COLO668 (cell line): ENCODE results near the gene MYLK3.
A peak's percentile ranks its signal among the peaks of the same experiment; 100 is the strongest.

Experiments
- DNase-seq: peaks from one replicate; lab custom pipeline; 2025; ENCODE audit not compliant: unreplicated experiment; lab: John Stamatoyannopoulos, UW

The MYLK3 gene

DNA sequence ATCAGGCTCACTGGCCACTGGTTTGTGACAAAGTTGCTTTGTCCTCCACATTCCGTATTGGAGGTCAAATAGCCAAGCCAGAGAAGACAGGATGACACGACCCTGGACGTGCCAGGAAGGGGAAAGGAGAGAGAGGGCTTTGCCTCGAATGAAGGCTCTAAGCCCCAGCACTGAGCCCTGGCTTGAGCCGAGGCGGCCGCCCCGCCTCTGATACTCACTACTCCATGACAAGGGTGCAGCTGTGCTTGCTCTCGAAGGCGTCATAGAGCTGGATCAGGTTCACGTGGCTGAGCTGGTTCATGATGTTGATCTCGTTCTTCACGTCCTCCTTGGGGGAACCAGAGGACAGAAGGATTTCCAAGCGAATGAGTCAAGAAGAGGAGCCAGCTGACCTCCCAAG lies 19.3 kb downstream of the MYLK3 start:
- DNase-seq, result no peak

DNA sequence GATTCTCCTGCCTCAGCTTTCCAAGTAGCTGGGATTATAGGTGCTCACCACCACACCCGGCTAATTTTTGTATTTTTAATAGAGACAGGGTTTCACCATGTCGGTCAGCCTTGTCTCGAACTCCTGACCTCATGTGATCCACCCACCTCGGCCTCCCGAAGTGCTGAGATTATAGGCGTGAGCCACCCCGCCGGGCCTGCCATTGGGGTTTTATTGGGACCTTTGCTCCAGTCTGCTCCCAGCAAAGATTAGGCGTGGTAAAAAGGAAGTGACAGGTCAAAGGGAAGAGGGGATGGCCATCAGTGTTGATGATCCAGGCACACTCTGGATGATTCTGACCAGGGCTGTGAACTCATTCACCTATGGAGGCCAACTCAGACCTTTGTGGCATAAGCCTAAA lies 20.5 kb downstream of the MYLK3 start:
- no peak for DNase-seq

DNA sequence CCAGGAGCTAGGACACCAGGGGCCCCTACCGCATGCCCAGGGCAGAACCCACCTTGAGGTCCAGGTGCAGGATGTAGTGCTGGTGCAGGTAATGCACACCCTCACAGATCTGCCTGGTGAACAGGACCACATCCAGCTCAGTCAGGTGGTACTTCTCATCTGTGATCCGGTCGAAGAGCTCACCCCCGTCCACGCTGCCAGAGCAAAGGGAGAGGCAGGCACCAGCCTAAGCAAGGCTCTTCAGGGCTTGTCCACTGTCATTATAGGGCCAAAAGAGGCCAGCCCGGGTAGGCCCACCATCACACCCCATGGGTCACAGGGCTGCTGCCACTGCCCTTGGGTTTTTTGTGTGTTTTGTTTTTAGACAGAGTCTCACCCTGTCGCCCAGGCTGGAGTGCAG lies 21.0 kb downstream of the MYLK3 start:
- no peak for DNase-seq

DNA sequence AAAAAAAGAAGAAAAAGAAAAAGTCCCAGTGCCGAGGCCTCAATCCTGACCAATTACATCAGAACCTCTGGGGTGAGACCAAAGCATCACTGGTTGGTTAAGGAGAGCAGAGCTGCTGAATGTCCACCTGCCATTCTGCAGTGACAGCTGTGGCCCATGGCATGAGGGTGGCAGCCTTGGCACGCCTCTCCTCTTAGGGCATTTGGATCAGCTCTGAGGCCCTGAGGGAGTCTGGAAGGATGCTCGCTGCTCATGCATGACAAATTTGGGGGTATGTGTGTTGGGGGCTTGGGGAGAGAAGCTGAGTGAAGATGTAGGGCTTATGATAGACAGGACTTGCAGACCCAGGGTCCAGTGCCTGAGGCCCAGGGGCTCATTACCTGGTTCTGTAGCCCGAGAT lies 26.3 kb downstream of the MYLK3 start:
- DNase-seq, result no peak

DNA sequence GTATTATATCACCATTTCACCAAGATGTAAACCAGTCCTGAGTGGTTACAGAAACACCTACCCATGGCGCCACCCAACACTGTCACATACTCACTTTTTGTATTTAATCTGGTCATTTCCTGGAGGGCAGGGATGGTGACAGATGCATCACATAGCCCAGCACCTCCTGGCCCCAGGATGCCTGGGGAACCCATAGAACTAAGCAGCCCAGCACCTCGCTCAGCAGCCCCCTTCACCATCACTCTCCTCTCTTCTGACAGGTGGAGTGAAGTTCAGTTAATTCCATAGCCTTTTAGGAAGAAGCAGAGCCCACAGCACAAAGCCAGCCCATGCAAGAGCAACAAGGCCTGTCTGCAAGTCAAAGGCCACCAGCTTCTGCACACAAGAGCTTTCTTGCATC lies 27.5 kb downstream of the MYLK3 start:
- DNase-seq, result no peak

DNA sequence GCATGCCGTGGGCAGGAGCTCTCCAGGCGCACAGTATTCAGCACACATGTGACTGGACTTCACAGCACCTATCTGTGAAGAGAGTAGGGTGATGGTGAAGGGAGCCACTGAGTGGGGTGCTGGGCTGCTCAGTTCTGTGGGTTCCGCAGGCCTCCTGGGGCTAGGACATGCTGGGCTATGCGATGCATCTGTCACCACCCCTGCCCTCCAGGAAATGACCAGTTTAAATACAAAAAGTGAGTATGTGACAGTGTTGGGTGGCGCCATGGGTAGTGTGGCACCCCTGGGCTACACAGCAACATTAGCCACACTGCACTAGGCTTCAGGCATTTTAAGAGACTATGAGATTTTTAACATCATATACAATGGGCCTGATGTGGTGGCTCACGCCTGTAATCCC lies 28.6 kb downstream of the MYLK3 start:
- no peak for DNase-seq

DNA sequence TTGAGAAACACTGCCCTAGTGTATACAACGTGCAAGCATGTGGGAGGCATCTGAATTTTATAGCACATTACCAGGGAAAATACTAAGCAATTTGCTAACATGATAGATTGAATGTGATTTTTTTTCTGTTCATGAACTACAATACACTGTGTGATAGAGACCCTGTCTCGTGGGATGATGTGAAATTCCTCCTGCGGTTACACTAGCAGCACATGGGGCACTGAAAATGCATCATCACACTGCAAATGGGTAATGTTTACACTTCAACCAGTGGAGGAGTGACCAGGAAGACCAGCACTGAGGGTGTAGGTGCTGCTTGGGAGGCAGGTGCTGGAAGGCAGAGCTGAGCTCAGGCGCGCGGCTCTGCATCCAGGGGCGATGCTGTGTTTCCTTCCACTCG lies 29.9 kb downstream of the MYLK3 start:
- DNase-seq, result peak; percentile 42

DNA sequence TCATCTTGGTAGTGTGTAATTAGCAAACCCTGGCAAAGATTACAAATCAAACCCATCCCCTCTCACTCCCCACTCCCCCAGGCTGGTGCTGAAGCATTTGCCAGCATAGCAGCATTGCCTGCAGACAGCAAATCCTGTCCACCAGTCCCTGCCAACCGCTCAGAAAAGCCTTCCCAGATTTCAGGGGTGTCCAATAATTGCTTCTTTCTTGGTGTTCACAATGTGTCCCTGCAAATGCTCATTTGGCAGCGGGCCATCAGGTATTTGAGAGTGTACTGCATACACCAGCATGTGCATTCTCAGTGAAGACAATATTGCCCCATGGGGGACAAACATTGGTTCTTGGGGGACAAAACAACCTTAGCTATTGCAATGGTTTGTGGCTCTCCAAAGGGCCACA lies 30.5 kb downstream of the MYLK3 start:
- no peak for DNase-seq

DNA sequence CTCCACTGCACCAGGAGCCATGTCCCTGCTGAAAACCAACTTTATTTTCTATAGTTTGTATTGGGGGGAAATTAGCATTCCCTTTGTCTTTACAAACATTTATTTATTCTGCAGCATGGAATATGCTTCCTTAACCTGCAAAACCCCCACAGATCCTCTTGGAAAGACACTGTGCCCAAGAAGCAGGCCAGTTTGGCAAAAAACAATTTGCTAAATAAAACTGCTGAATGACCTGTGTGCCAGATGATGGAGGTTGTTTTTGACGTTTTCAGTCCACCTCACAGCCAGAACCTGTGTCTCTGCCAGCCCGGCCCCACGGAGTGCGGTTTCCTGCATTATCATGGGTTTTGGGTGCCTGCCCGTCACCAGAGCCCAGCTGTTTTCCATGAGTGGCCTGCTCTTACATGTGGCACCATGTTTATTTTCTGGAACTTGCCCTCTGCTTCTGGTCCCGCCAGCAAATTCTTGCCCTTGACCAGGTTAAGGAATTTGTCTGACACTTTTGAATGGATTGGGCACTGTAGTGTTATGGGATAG lies 32.3 kb downstream of the MYLK3 start:
- DNase-seq, result no peak

DNA sequence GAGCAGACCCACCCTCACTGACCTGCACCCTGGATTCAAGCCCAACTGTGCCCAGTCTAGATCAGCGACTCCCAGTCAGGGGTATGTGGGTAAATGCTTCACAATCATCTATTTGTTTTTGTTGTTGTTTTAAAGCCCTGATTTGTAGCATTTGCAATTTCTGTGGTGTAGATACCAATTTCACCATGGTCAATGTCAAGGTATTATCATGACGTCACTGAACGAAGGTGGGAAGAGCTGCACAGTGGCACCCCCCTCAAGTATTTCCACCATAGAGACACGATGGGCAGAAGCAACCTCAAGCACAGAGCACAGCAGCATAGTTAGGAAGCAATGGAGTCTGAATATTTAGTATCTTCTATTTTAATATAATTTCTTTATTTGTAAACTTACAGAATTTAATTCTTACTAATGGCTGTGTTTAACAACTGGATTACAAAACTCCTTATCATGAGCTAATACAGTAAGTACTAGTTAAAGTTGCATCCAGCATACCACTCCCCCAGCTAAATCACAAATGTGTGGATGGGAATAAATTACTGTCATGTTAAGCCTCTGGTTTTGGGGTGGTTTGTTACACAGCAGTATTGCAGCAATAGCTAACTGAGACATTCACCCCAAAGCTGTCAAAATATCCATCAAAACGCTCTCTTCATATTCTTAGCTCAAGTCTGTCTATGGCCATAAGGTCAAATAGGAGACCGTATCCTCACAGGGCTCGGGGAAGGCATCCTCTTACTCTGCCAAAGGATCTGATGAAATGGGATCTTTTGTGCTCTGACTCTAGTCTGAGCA lies 33.1 kb downstream of the MYLK3 start:
- DNase-seq, result no peak

DNA sequence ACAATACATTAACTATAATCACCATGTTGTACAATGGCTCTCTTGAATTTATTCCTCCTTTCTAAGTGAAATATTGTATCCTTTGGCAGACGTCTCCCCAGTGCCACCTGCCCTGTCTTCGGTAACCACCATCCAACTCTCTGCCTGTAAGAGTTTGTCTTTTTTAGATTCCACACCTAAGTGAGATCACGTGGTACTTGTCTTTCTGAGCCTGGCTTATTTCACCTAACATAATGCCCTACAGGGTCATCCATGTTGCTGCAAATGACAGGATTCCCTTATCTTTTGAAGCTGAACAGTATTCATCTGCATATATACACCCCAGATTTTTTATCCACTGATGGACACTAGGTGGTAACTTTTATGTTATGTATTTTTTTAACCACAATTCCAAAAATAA lies 34.5 kb downstream of the MYLK3 start:
- DNase-seq, result no peak

DNA sequence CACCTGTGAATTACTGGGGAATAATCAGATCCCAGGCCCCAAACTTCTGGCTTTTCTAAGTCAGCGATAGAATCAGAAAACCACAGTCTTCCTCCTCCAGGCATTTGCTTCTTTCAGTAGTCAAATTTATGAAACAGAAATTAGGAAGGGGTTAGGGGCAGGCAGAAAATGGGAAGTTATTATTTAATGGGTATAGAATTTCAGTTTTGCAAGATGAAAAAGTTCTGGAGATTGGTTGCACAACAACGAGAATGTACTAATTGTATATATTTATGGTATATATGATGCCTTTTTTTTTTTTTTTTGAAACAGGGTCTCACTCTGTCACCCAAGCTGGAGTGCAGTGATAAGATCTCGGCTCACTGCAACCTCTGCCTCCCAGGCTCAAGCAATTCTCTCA lies 35.2 kb downstream of the MYLK3 start:
- no peak for DNase-seq

DNA sequence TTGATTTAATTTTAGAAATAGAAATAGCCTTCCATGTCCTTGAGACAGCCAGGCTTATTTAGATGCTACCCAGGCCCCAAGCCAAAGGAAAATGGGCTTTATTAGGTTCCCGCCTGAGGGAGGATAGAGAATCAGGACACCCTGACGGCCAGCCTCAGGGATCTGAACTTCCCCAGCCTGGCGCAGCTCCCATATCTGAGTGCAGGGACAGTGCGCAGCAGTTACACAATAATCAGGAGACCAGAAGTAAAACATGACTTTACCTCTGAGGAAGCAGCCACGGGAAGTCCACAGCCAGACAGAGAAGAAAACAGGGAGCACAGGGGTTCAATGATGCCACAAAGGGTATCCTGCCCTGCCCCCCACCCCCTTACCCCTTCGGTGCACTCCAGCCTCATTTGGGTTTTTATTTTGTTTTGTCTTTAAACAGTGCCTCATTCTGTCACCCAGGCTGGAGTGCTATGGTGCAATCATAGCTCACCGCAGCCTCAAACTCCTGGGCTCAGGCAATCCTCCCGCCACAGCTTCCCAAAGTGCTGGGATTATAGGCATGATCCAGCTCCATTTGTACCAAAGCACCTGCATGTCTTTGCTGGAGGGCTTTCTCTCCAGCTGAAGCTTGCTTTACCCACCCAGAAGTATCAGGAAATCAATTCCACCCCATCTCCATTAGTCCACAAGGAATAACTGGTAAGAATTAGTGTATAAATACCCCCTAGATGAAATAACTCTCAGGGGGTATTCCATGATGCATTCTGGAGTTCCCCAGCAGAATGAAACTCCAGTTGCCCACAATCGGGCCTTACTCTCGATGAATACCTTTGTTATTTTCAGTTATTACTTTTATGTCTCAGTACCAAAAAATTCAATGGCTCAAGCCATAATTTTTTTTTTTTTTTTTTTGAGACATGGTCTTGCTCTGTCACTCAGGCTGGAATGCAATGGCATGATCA lies 36.8 kb downstream of the MYLK3 start:
- DNase-seq, result no peak

DNA sequence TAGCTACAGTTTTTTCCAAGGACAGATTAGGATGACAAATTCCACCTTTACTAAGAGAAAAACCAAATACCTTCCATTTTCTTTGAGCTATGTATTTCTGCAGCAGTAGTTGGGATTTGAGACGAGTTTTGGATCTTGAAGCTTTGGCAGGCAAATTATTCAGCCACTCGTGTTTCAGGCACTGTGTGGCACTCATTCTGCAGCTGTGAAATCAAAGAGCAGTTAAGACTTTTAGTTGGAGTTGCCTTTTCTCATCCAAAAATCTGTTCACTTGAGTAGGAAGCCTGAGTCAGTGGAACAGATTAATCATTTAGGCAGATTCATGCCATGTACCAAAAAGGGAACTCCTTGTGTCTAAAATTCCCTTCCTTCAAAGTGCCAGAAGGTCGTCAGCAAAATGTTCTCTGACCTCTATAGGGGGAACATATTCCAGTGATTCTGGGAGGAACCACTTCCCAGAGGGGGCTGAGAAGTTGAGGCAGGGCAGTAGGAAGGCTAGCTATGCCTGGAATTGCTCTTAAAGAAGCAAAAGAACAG lies 38.6 kb downstream of the MYLK3 start:
- DNase-seq, result no peak

DNA sequence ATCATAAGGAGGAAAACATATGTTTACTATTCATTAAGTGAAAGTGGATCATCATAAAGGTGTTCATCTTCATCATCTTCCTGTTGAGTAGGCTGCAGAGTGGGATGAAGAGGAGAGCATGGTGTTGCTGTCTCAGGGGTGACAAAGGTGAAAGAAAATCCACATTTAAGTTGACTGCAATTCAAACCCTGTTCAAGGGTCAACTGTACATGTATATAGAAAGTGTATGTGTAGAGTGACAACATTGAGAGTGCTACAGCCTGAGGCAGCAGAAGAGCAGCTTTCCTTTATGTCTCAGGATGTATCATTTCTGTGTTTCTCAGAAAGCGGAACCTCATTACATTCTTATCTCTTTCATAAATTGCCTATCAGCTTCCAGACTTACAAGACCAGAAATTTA lies 41.5 kb downstream of the MYLK3 start:
- no peak for DNase-seq

DNA sequence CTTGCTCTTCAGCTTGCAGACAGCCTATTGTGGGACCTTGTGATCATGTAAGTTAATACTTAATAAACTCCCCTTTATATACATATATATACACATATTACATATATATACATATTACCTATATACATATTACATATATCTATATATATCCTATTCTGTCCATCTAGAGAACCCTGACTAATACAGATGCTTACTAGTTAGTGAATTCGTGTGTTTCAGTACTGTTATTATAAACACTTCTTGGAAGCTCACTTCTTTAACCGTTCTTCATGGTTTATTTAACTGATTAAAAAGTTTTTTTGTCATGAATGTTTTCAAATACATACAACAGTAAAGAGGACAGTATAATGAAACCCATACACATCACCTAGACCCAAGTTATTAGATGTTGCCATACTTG lies 46.1 kb downstream of the MYLK3 start:
- DNase-seq, result no peak

DNA sequence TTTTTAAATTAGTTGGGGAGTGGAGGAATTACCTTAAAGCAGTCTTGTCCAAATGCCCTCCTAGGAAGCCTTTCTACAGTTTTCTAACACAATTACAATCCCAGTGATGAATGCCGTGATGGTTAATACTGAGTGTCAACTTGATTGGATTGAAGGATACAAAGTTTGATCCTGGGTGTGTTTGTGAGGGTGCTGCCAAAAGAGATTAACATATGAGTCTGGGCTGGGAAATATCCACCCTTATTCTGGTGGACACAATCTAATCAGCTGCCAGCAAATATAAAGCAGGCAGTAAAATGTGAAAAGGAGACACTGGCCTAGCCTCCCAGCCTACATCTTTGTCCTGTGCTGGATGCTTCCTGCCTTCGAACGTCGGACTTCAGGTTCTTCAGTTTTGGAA lies 46.5 kb downstream of the MYLK3 start:
- DNase-seq, result no peak

DNA sequence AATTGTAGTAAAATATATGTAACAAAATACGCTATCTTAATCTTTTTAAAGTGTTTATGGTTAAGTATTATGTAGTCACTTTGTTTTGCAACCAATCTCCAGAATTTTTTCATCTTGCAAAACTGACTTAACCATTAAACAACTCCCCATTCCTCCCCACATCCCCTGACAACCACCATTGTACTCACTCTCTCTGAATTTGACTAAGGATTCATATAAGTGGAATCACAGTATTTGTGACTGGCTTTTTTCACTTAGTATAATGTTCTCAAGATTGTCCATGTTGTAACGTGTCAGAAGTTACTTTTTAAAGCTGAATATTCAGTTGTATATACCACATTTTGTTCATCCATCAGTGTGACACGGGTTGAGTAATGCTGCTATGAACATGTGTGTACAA lies 48.1 kb downstream of the MYLK3 start:
- DNase-seq, result no peak

DNA sequence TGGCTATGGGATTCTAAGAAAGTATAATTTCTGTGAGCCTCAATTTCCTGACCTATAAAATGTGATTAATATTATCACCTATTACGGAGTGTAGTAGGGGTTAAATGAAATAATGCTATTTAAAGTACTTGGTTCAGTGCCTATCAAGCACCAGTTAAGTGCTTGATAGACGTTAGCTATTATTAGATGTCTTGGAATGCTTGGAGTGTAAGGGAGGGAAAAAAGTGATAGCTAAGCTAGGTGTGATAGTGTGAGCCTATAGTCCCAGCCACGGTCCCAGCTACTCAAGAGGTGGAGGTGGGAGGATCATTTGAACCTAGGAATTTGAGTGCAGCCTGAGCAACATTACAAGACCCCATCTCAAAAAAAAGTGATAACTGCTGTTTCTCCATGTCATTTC lies 51.2 kb downstream of the MYLK3 start:
- no peak for DNase-seq

DNA sequence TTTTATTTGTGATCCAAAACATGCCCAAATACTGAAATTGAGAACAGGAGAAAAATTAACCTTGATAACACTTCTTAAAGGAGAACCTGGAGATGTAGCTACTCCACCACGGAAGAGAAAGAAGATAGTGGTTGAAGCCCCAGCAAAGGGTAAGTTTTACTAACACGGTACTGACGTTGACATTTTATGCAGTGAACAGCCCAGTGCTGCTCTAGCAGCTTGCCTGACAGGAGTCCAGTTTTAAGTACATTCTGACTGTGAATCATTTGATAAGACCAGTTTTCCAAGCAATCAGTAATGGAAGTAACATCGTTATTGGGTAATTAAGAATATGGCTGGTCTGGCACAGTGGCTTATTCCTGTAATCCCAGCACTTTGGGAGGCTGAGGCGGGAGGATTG lies 52.2 kb downstream of the MYLK3 start:
- no peak for DNase-seq

DNA sequence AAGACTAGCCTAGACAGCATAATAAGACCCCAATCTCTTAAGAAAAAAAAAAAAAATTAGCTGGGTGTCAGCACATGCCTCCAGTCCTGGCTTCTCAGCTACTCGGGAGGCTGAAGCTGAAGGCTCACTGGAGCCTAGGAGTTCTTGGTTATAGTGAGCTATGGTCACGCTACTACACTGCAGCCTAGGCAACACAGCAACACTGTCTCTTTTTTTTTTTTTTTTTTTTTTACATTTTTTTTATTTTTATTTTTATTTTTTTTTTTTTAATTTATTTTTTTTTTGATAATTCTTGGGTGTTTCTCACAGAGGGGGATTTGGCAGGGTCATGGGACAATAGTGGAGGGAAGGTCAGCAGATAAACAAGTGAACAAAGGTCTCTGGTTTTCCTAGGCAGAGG lies 54.5 kb downstream of the MYLK3 start:
- DNase-seq, result no peak

DNA sequence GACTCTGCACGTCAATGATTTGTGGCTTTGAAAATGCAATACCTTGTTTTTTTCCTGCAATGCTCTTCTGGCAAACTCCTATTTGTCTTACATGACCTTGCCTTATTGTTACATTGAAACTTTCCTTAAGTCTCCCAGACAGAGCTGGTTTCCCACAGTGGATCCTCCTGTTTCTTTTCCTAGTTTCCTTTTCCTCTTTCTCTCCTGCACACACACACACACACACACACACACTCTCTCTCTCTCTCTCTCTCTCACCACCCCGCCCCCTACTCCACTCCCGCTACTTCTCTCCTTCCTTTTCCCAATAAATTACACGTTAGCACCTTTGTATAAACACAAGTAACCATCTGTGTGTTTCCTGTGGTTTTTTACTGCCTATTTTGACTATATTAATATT lies 56.4 kb downstream of the MYLK3 start:
- DNase-seq, result no peak
